KG1 (cell line): ENCODE data around the gene RBM47.
A peak's percentile ranks its signal among the peaks of the same experiment; 100 is the strongest.
"Not testable (repeated sequence)": the region's sequence is repeated elsewhere in the genome, so short reads cannot be mapped to it uniquely, and the experiment has no call there.

Experiments used
- DNase-seq: peaks from one replicate; lab custom pipeline; 2025; lab: John Stamatoyannopoulos, UW

The RBM47 gene

GRCh38 chr4:40629401-40630334 is at the start of gene RBM47:
Gene RBM47, minus strand, starts transcription at chr4:40629864. Its CDS starts 190,971 bp downstream, at chr4:40438893.
- no peak for DNase-seq

GRCh38 chr4:40678421-40678820 is 48.8 kb upstream of the RBM47 start:
- no peak for DNase-seq

- no peak for DNase-seq
Measured at GRCh38 chr4:40675166-40675565, 45.5 kb upstream of the RBM47 start.

- DNase-seq: peak; percentile 21
Measured at GRCh38 chr4:40672528-40673522, 43.2 kb upstream of the RBM47 start.

GRCh38 chr4:40669504-40669903 is 39.8 kb upstream of the RBM47 start:
- no peak for DNase-seq

GRCh38 chr4:40665842-40666241 is 36.2 kb upstream of the RBM47 start:
- no peak for DNase-seq

- DNase-seq: no peak
Measured at GRCh38 chr4:40662962-40663604, 33.4 kb upstream of the RBM47 start.

- no peak for DNase-seq
Measured at GRCh38 chr4:40661803-40662202, 32.1 kb upstream of the RBM47 start.

- DNase-seq: peak; percentile 4
Measured at GRCh38 chr4:40656201-40656863, 26.7 kb upstream of the RBM47 start.

- DNase-seq: no peak
Measured at GRCh38 chr4:40651280-40651679, 21.6 kb upstream of the RBM47 start.

- no peak for DNase-seq
Measured at GRCh38 chr4:40649321-40649720, 19.7 kb upstream of the RBM47 start.

- no peak for DNase-seq
Measured at GRCh38 chr4:40648742-40649281, 19.1 kb upstream of the RBM47 start.

- DNase-seq: no peak
Measured at GRCh38 chr4:40648131-40648530, 18.5 kb upstream of the RBM47 start.

- DNase-seq: no peak
Measured at GRCh38 chr4:40645586-40645985, 15.9 kb upstream of the RBM47 start.

- no peak for DNase-seq
Measured at GRCh38 chr4:40632080-40632479, 2.4 kb upstream of the RBM47 start.

- no peak for DNase-seq
Measured at GRCh38 chr4:40630335-40631021, 814 bp upstream of the RBM47 start.

- no peak for DNase-seq
Measured at GRCh38 chr4:40628888-40629287, 776 bp downstream of the RBM47 start.

GRCh38 chr4:40628407-40628806 is 1.3 kb downstream of the RBM47 start:
- not testable (repeated sequence) for DNase-seq

GRCh38 chr4:40627540-40627939 is 2.1 kb downstream of the RBM47 start:
- no peak for DNase-seq

- DNase-seq: no peak
Measured at GRCh38 chr4:40626183-40626990, 3.3 kb downstream of the RBM47 start.
